A549 (cell line): ENCODE data around the gene NR3C2. TPM values are rescaled to one million over a fixed set of nuclear protein-coding genes. Genes with fewer than 3 reads are reported as not detected.

Source experiments
- ATAC-seq, 2 experiments: fragments of 200-7000 bp in 1 of 2; fragments of >200 bp in 1 of 2; cut with Nextera tagmentation in 1 of 2; cut with Tn5 transposase in 1 of 2; 3 replicates each; pipeline versions ENCODE4 v1.8.0 to v1.9.1; 2018 to 2020; ENCODE audit warnings: mild to moderate bottlenecking in 1 of 2, moderate library complexity in 1 of 2
- CTCF ChIA-PET: fragments of 300-600 bp; sonication (Branson Sonifier 250); formaldehyde crosslinking; extraction: SDS; loops from one replicate; lab custom pipeline; 2021; ENCODE audit warnings: antibody characterized with exemption, inconsistent platforms; lab: Yijun Ruan, JAX
- POLR2A ChIA-PET: fragments of 350-600 bp; formaldehyde crosslinking; extraction: SDS; loops from one replicate; lab custom pipeline; 2021; ENCODE audit warnings: antibody characterized with exemption, inconsistent platforms; lab: Yijun Ruan, JAX
- DNase-seq, 2 experiments: peaks; one replicate each; pipeline versions ENCODE4 v3.0.0 to v3.0.0-alpha.2; 2011 to 2016; ENCODE audit warnings: low read depth in 1 of 2, low spot score in 1 of 2
- FAIRE-seq: peaks from 2 replicates; lab custom pipeline; 2011; peaks lifted over from hg19 to GRCh38; lab: Jason Lieb, UNC
- H3K27ac ChIP-seq, 2 experiments: fragments of >200 bp; sonication (Bioruptor Twin); formaldehyde crosslinking; 3 replicates each; pipeline ENCODE4 v1.5.1; 2016 to 2017
- H3K4me1 ChIP-seq: fragments of >200 bp; sonication (Bioruptor Twin); formaldehyde crosslinking; 3 replicates; pipeline ENCODE4 v1.6.1; 2016
- H3K4me2 ChIP-seq: fragments of >200 bp; sonication (Bioruptor Twin); formaldehyde crosslinking; 3 replicates; pipeline ENCODE4 v1.6.1; 2016
- H3K4me3 ChIP-seq: fragments of >200 bp; sonication (Bioruptor Twin); formaldehyde crosslinking; 3 replicates; pipeline ENCODE4 v1.5.1; 2016
- H3K9me3 ChIP-seq: fragments of >200 bp; sonication (Bioruptor Twin); formaldehyde crosslinking; 3 replicates; pipeline ENCODE4 v1.6.1; 2016
- BHLHE40 ChIP-seq: IDR thresholded peaks from 2 replicates; pipeline ENCODE4 v1.6.1; 2012; ENCODE audit warnings: low read depth, low read length, inconsistent platforms
- EP300 ChIP-seq, 2 experiments: fragments of >200 bp; sonication (Bioruptor Twin); formaldehyde crosslinking; IDR thresholded peaks; 2 replicates in 1 of 2; 3 replicates in 1 of 2; pipeline ENCODE4 v1.6.1; 2016 to 2017
- ESRRA ChIP-seq: fragments of 150-350 bp; IDR thresholded peaks from 2 replicates; pipeline ENCODE4 v1.6.1; 2014; ENCODE audit warnings: mild to moderate bottlenecking, low read length, borderline replicate concordance
- FOSB ChIP-seq: fragments of 250-450 bp; sonication (Bioruptor Pico); IDR thresholded peaks from 2 replicates; pipeline ENCODE4 v1.5.0; 2020; ENCODE audit warnings: mild to moderate bottlenecking, moderate library complexity
- GATA3 ChIP-seq: IDR thresholded peaks from 2 replicates; pipeline ENCODE4 v1.6.1; 2012; ENCODE audit warnings: borderline replicate concordance
- HOXA7 ChIP-seq: fragments of 250-450 bp; sonication (Bioruptor Pico); IDR thresholded peaks from 2 replicates; pipeline ENCODE4 v1.5.0; 2020; ENCODE audit warnings: mild to moderate bottlenecking, moderate library complexity
- JUN ChIP-seq, 2 experiments: fragments of >200 bp; sonication (Bioruptor Twin); formaldehyde crosslinking; IDR thresholded peaks; 2 replicates in 1 of 2; 3 replicates in 1 of 2; pipeline ENCODE4 v1.6.1; 2016 to 2017
- KDM1A ChIP-seq: fragments of 200-600 bp; sonication (generic); IDR thresholded peaks from 2 replicates; pipeline ENCODE4 v1.6.1; 2016; ENCODE audit warnings: low read depth, mild to moderate bottlenecking
- KDM5A ChIP-seq: fragments of 200-600 bp; sonication (generic); IDR thresholded peaks from 2 replicates; pipeline ENCODE4 v1.6.1; 2016; ENCODE audit warnings: antibody characterized with exemption, mild to moderate bottlenecking
- MAFK ChIP-seq: fragments of 450-650 bp; IDR thresholded peaks from 2 replicates; pipeline ENCODE4 v1.6.1; 2014; ENCODE audit not compliant: partially characterized antibody
- NFE2L2 ChIP-seq: fragments of 150-350 bp; conservative IDR thresholded peaks from 2 replicates; pipeline ENCODE4 v1.6.1; 2014; ENCODE audit warnings: low read length
- NPAS2 ChIP-seq: fragments of 250-450 bp; sonication (Bioruptor Pico); IDR thresholded peaks from 2 replicates; pipeline ENCODE4 v1.8.0; 2022; ENCODE audit warnings: mild to moderate bottlenecking, moderate library complexity, borderline replicate concordance
- NR3C1 ChIP-seq: fragments of >200 bp; sonication (Bioruptor Twin); formaldehyde crosslinking; IDR thresholded peaks from 3 replicates; pipeline ENCODE4 v1.6.1; 2017
- POLR2A ChIP-seq: IDR thresholded peaks from 2 replicates; pipeline ENCODE4 v1.6.1; 2012; ENCODE audit warnings: mild to moderate bottlenecking, low read length
- RNF2 ChIP-seq: fragments of 200-600 bp; sonication (generic); IDR thresholded peaks from 2 replicates; pipeline ENCODE4 v1.6.1; 2016; ENCODE audit warnings: low read depth, mild to moderate bottlenecking, antibody characterized with exemption, moderate library complexity, borderline replicate concordance
- TFCP2L1 ChIP-seq: fragments of 250-450 bp; sonication (Bioruptor Pico); IDR thresholded peaks from 2 replicates; pipeline ENCODE4 v1.5.0; 2021; ENCODE audit warnings: mild to moderate bottlenecking
- TP53 ChIP-seq: fragments of 250-450 bp; sonication (Bioruptor Pico); IDR thresholded peaks from 2 replicates; pipeline ENCODE4 v1.5.0; 2021; ENCODE audit warnings: mild to moderate bottlenecking, moderate library complexity
- WGBS: methylation state at CpG from one replicate; pipeline ENCODE4 v1.1.6; 2017; ENCODE audit errors: missing lambda C conversion rate; 5-methylcytosine and 5-hydroxymethylcytosine counted together
- polyA plus RNA-seq, 4 experiments: library from polyadenylated mRNA; depleted of rRNA in 3 of 4; stranded (reverse); fragments of >200 nt; fragmentation: RNase III in 1 of 4; extraction: RNeasy Plus Mini Kit Qiagen cat#74134 plus additional on column Dnase treatment in 1 of 4; gene quantifications; 2 replicates in 3 of 4; 3 replicates in 1 of 4; pipeline ENCODE4 v1.2.3, GENCODE V29; 2011 to 2017
- TF ChIP-seq, protein P1 (sequence below): fragments of 450-650 bp; IDR thresholded peaks from 2 replicates; pipeline ENCODE4 v1.6.1; 2014; ENCODE audit warnings: antibody characterized with exemption
- TF ChIP-seq, protein P2 (sequence below): fragments of >200 bp; sonication (Bioruptor Twin); formaldehyde crosslinking; IDR thresholded peaks from 3 replicates; pipeline ENCODE4 v1.5.1; 2016
- TF ChIP-seq, protein P3 (sequence below): IDR thresholded peaks from 2 replicates; pipeline ENCODE4 v1.6.1; 2012; ENCODE audit warnings: low read depth, borderline replicate concordance
- TF ChIP-seq, protein P4 (sequence below): fragments of 200-600 bp; sonication (generic); IDR thresholded peaks from 2 replicates; pipeline ENCODE4 v1.6.1; 2016; ENCODE audit warnings: antibody characterized with exemption, mild to moderate bottlenecking, moderate library complexity
- TF ChIP-seq, protein P5 (sequence below): IDR thresholded peaks from 2 replicates; pipeline ENCODE4 v1.6.1; 2012

The NR3C2 gene
- polyA plus RNA-seq, 2 of the 4 experiments (the other 2 are of a cell fraction) = 0.01 to 0.03 TPM

DNA sequence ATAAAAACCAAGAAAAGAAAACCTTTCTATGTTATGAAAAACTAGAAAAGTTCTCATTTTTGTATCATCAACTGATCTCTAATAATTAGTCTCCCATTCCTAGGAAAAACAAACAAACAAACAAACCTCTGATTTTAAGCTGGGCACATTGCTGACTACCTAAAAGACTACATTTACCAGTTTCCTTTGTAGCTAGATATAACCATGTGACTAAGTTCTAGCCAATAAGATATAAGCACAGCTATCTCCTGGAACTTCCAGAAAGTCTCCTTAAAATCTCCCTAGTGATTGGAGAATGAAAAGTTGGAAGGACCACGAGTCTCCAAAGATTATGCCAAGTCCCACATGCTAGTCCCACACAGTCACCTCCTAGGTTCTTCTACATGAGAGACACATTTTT lies 108.9 kb downstream of the NR3C2 start:
- no peak overlapping the region for H3K27ac ChIP-seq
- ATAC-seq (no peak), FAIRE-seq (no peak), DNase-seq (no peak)
- ChIA-PET CTCF (no interaction called here), POLR2A (no interaction called here)
- H3K4me3 ChIP-seq = no peak overlapping the region
- TF ChIP-seq, protein P1, sequence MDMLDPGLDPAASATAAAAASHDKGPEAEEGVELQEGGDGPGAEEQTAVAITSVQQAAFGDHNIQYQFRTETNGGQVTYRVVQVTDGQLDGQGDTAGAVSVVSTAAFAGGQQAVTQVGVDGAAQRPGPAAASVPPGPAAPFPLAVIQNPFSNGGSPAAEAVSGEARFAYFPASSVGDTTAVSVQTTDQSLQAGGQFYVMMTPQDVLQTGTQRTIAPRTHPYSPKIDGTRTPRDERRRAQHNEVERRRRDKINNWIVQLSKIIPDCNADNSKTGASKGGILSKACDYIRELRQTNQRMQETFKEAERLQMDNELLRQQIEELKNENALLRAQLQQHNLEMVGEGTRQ = no peak
- TF ChIP-seq ESRRA = no peak
- TF ChIP-seq RNF2 = no peak
- no peaks in the 10 kb centered on the region for H3K9me3 ChIP-seq
- no peaks in the 10 kb centered on the region for H3K4me1 ChIP-seq
- H3K4me2 ChIP-seq = no peak overlapping the region
- WGBS = 0% methylated on average over 1 of the region's 1 CpG

DNA sequence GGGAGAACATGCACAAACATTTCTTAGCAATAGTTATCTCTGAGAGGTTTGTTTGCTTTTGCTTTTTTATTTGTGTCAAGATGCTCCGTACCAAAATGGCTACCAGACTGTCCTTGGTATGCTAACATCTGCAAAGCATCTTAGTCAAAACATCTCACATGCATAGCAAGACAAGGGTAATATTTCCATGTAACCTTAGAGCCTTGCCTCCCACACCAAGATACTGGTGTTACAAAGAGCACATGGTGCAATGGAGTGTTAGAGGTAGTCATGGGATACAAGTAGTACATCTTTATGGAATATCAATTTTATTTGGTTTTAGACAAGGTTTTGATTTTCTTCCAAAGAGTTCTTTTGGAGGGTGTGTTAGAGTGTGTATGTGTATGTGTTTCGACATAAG lies 109.7 kb downstream of the NR3C2 start:
- Histone ChIP-seq H3K4me2 (no peak overlapping the region), H3K4me3 (no peak overlapping the region), H3K4me1 (no peaks in the 10 kb centered on the region), H3K27ac (no peak overlapping the region), H3K9me3 (no peaks in the 10 kb centered on the region)
- TF ChIP-seq HOXA7 (CRISPR knock-in tag) (no peak), BHLHE40 (no peak), NR3C1 (no peak), JUN (IDR thresholded peaks at IDR 0.05) (no peak), POLR2A (no peak), NFE2L2 (no peak), TP53 (no peak), KDM5A (no peak), KDM1A (no peak), TFCP2L1 (CRISPR knock-in tag) (no peak), EP300 (IDR thresholded peaks at IDR 0.05) (no peak), FOSB (CRISPR knock-in tag) (no peak), MAFK (no peak), NPAS2 (CRISPR knock-in tag) (no peak), GATA3 (no peak)
- TF ChIP-seq, protein P2, sequence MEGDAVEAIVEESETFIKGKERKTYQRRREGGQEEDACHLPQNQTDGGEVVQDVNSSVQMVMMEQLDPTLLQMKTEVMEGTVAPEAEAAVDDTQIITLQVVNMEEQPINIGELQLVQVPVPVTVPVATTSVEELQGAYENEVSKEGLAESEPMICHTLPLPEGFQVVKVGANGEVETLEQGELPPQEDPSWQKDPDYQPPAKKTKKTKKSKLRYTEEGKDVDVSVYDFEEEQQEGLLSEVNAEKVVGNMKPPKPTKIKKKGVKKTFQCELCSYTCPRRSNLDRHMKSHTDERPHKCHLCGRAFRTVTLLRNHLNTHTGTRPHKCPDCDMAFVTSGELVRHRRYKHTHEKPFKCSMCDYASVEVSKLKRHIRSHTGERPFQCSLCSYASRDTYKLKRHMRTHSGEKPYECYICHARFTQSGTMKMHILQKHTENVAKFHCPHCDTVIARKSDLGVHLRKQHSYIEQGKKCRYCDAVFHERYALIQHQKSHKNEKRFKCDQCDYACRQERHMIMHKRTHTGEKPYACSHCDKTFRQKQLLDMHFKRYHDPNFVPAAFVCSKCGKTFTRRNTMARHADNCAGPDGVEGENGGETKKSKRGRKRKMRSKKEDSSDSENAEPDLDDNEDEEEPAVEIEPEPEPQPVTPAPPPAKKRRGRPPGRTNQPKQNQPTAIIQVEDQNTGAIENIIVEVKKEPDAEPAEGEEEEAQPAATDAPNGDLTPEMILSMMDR = no peak
- TF ChIP-seq, protein P1 = no peak
- TF ChIP-seq, protein P3, sequence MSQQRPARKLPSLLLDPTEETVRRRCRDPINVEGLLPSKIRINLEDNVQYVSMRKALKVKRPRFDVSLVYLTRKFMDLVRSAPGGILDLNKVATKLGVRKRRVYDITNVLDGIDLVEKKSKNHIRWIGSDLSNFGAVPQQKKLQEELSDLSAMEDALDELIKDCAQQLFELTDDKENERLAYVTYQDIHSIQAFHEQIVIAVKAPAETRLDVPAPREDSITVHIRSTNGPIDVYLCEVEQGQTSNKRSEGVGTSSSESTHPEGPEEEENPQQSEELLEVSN = no peak
- TF ChIP-seq, protein P4, sequence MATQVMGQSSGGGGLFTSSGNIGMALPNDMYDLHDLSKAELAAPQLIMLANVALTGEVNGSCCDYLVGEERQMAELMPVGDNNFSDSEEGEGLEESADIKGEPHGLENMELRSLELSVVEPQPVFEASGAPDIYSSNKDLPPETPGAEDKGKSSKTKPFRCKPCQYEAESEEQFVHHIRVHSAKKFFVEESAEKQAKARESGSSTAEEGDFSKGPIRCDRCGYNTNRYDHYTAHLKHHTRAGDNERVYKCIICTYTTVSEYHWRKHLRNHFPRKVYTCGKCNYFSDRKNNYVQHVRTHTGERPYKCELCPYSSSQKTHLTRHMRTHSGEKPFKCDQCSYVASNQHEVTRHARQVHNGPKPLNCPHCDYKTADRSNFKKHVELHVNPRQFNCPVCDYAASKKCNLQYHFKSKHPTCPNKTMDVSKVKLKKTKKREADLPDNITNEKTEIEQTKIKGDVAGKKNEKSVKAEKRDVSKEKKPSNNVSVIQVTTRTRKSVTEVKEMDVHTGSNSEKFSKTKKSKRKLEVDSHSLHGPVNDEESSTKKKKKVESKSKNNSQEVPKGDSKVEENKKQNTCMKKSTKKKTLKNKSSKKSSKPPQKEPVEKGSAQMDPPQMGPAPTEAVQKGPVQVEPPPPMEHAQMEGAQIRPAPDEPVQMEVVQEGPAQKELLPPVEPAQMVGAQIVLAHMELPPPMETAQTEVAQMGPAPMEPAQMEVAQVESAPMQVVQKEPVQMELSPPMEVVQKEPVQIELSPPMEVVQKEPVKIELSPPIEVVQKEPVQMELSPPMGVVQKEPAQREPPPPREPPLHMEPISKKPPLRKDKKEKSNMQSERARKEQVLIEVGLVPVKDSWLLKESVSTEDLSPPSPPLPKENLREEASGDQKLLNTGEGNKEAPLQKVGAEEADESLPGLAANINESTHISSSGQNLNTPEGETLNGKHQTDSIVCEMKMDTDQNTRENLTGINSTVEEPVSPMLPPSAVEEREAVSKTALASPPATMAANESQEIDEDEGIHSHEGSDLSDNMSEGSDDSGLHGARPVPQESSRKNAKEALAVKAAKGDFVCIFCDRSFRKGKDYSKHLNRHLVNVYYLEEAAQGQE = no peak
- TF ChIP-seq, protein P5, sequence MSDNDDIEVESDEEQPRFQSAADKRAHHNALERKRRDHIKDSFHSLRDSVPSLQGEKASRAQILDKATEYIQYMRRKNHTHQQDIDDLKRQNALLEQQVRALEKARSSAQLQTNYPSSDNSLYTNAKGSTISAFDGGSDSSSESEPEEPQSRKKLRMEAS = no peak
- POLR2A ChIA-PET = no interaction called here
- WGBS = 19% methylated on average over 2 of the region's 2 CpGs
- FAIRE-seq (no peak), ATAC-seq (no peak), DNase-seq (no peak)
- CTCF ChIA-PET = no interaction called here
